GM18907 (cell line): ENCODE data around the gene KCNQ5.

ENCODE experiments used
- ATAC-seq: cut with Tn5 transposase; IDR thresholded peaks from one replicate; pipeline ENCODE4 v1.9.1; 2021; ENCODE audit warnings: mild to moderate bottlenecking, moderate library complexity; ENCODE audit not compliant: unreplicated experiment

The KCNQ5 gene

GRCh38 chr6:73086726-73087125 is 464.9 kb downstream of the KCNQ5 start:
- no peak for ATAC-seq

DNA sequence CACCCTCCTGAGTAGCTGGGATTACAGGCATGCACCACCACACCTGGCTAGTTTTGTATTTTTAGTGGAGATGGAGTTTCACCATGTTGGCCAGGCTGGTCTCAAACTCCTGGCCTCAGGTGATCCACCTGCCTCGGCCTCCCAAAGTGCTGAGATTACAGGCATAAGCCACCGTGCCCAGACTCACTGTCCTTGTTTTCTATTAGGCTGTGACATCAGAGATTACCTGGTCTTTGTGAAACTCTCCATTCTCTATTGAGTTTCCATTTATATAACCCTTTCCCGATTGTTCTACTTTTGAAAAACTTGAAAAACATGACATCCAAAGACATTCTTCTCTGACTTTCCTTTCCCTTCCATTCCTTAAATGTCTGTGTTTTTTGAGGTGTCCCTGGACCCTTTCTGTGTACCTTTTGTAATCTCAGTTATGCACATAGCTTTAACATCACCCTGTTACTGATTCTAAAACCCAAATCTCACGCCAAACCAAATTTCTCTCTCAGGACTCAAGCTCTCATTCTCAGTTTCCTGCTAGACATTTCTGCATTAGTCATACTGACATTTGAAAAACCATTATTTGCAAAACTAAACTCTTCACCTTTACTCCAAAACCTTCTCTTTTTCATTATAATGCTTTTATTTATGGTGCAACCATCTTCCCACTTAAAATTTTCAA is 466.4 kb downstream of the KCNQ5 start:
- ATAC-seq, result peak; percentile 84

DNA sequence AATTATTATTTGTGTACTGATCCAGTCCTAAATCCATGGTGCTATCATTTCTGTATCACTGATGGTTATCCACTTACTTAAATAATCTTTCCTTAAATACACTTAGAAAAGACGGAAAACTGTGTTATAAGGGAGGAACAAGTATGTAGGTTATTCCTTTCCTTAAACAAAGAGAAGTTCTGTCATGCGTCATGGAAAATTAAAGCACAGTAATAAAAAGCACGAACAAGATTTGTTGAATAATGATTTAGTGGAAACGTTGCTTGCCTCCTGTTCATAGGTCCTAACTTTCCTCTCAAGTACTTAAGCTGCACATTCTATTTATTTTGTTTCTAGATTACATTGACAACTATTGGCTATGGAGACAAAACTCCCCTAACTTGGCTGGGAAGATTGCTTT is 483.1 kb downstream of the KCNQ5 start:
- no peak for ATAC-seq

GRCh38 chr6:73107016-73107415 is 485.2 kb downstream of the KCNQ5 start:
- ATAC-seq, result no peak

GRCh38 chr6:73108949-73109348 is 487.1 kb downstream of the KCNQ5 start:
- ATAC-seq, result no peak

GRCh38 chr6:73109659-73110058 is 487.8 kb downstream of the KCNQ5 start:
- no peak for ATAC-seq

GRCh38 chr6:73116330-73116729 is 494.5 kb downstream of the KCNQ5 start:
- no peak for ATAC-seq

DNA sequence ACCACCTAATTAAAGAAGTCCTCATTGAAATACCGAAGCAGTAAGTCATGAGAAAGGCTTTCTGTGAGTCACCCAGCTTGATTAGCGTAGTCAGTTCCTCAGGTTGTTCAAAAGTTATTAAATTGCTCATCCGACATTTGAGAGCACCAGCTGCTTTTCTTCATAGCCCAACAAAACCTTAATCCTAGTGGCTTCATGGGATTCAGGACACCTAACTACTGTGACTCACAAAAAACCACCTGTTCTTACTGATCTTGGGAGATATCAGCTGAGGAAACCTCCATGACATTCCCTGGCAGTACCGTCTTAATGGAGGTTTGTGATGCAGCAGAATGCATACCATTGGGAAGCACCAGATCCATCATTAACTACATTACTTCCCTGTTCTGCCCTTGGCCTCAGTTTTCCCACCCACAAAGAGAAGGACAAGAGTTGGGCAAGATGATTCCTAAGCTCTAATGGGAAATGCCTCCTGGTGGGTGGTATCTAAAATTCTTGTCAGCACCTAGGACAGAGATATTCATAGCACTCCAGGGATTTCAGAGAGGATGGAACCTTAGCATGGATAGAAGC is 499.6 kb downstream of the KCNQ5 start:
- ATAC-seq, result no peak

DNA sequence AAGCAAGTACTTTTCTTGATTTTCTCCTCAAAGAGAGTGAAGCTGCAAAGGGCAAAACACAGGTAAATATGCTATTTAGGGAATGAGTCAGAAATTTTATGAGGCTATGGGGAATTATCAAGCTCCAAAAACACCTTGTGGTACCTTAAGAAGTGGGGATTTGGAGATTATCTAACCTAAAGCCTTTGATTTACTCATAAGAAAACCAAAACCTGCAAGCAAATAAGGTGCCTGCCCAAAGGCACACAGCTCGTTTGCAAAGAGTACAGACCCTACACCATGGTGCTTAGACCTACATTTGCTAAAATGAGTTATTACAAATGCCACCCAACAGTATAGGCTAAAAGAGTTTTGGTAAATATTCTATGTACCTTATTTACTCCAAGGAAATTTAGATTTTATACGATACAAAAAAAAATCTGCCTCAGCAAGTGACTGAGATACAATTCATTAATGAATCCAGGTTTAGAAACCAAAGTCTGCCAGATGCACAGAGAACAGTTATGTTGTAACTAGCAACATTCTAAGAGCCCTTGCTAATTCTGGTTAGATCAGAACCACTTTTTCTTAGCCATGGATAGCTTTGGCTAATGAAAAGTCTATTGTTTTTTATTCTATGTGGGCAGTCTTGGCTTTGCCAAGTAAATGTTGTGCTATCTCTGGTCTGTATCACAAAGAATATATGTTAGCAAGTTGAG is 501.9 kb downstream of the KCNQ5 start:
- peak; percentile 91 for ATAC-seq

GRCh38 chr6:73129653-73130443 is 508.0 kb downstream of the KCNQ5 start:
- ATAC-seq, result peak; percentile 97

DNA sequence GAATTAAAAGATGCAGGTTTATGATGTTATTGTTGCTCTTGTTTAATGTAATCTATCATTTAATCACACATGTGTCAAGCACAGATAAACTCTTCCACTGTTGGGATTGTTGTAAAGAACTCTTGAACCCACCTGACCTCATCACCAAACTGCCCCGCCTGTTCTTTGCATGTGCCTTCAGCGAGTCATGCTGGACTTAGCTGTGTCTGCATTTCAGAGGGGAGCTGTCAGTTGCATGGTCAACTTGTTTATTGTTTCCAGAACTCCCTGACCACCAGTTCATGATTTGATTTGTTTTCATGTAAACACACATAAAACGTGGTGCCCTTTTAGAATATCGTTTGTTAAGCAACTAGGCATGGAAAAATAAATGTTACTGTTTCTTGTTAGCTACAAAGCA is 509.8 kb downstream of the KCNQ5 start:
- ATAC-seq, result no peak

GRCh38 chr6:73134588-73134987 is 512.7 kb downstream of the KCNQ5 start:
- no peak for ATAC-seq

DNA sequence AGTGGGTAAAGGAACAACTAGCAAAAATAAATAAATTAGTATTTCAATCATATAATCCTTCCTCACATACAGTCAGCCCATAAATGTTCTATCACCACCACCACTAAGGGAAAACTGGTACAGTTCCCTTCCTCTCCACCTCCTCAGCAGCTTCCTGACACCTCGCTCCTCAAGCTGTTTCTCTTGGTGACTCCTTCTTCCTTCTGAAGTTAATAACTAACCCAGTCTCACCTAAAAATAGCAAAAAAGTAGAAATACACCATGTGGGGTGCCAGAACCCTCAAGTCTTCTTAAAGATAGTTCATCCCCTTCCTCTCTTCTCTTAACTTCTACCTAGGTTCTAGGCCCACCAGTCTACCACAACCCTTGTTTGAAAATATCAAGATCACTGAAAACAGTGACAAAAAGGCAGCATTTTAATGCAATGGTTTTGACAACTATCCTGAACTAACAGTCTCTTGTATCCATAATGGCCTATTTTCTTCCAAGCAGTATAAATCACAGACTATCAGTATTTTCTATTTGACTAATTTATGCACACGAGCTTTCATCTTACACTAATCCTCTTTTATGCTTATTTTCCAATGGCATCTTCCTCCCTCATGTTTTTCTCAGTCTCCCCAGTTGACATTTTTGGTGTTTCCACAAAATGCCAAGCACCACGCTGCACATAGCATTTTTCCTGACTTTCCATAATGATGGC is 518.0 kb downstream of the KCNQ5 start:
- peak; percentile 83 for ATAC-seq

DNA sequence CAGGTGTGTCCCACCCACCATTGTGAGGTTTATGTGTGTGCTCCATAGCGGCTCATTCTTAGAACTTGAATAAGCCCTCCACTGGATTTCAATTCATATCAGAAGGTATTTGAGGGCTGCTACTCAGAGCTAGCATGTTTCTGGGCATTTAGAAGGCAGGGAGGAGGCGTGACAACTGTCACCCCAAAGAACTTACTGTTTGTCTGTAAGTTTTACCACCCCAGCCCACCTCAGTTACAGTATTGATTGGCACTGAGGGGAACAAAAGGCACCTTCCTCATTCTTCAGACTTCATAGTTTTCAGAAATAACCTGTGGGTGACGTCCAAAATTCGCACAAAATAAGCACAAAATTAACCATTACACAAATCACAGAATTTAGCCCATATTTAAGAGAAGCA is 521.7 kb downstream of the KCNQ5 start:
- ATAC-seq, result no peak

DNA sequence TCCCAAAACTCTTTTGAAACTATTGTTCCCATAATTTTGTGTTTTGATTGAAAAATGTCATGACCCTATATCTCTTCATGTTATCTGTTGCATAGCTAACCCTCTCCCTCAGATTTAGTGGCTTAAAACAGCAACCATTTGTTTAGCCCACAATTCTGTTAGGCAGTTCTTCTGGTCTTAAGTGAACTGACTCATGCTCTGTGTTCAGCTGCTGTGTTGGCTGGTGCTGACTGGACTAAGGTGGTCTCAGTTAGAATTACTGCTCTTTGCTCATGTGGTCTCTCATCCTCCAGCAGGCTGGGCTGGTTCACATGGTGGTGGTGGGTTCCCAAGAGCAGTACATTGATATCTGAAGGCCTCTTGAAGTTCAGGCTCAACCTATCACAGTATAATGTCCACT is 522.7 kb downstream of the KCNQ5 start:
- no peak for ATAC-seq

GRCh38 chr6:73145690-73146089 is 523.8 kb downstream of the KCNQ5 start:
- ATAC-seq, result peak; percentile 78

DNA sequence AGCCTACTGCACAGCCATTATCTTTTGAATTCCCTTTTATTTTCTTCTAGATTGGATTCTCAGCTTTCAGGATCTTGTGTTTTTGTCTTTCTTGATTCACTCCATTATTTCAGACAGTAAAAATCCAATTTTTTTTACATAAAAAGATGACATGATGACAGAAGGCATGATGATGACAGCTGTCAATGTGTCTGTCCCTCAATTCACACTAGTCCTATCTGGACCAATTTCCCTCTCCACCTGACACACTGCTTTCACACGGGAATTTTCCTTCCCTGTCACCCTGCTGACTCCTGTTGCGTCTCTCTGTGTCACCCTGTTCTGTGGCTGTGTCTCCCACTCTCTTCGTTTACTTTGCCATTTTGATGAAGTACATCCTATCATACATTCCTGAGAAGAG is 529.9 kb downstream of the KCNQ5 start:
- no peak for ATAC-seq

GRCh38 chr6:73152556-73152955 is 530.7 kb downstream of the KCNQ5 start:
- ATAC-seq, result peak; percentile 48

- ATAC-seq, result no peak
Observed at GRCh38 chr6:73152966-73153757, 531.3 kb downstream of the KCNQ5 start.
